Stimulated activated CD4-positive, alpha-beta T cell treated with anti-CD3 and anti-CD28 coated beads, Interleukin-15, amount 100 ng/mL, for 1 hour (primary cell): ENCODE measurements around the gene FARP2.
"Not testable (repeated sequence)": the region's sequence is repeated elsewhere in the genome, so short reads cannot be mapped to it uniquely, and the experiment has no call there.

Experiments
- DNase-seq, 2 donors: peaks; one replicate each; pipeline ENCODE4 v3.0.0-alpha.2; 2020; ENCODE audit warnings: low read depth in 1 of 2, low spot score in 1 of 2

Gene FARP2

DNA sequence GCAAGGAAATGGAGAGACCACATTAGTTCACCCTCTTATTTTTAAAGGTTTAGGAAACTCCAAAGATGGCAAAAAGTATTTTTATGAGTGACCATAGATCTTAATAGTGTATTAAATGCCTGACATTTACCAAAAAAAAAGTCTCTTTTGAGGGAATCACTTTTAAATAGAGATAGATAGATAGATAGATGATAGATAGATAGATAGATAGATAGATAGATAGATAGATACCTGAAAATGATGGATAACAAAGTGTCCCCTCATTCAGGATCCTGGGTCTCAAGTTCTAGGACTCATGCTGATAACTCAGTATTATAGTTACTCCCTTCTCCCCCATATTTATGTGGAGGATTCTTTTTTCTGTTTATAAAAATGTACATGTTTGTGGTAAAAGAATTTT is 52.8 kb downstream of the FARP2 start:
- no peak for DNase-seq

DNA sequence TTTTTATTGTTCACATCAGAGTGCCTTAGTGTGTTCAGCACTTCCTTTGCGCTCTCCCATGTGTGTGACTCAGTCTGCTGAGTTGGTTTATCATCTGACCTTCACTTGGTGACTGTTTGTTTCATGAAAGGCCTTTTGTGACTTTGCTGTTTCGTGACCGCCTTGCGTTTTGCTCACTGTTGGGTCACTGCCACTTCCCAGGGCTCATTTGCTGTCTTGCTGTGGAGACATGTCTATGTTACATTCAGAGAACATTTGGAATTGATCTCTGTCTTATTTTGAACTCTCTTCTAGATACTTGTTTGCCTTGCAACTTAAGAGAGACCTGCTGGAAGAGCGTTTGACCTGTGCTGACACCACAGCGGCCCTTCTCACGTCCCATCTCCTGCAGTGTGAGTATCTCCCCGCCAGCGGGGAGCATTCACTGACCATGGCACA is 54.7 kb downstream of the FARP2 start:
- no peak for DNase-seq

DNA sequence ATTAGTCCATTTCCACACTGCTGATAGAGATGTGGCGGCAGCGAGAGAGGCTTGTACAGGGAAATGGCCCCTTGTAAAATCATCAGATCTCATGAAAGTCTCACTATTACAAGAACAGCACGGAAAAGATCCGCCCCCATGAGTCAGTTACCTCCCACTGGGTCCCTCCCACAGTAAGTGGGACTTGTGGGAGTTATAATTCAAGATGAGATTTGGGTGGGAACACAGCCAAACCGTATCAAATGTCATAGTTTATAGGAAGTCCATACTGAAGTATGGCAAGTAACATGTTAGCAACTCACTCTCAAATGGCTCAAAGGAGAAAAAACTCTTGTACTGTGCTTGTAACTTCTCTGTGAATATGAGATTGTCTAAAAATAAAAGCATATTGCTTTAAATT is 56.1 kb downstream of the FARP2 start:
- no peak for DNase-seq

DNA sequence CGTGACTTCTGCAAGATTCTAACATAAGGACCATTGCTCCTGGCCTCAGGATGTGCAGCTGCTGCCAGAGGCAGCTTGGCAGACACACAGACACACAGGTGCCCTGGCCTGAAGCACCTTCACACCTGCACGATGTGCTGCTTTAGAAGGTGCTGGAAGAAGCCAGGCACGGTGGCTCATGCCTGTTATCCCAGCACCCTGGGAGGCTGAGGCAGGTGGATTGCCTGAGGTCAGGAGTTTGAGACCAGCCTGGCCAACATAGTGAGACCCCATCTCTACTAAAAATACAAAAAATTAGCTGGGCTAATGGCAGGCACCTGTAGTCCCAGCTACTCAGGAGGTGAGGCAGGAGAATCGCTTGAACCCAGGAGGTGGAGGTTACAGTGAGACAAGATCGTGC is 57.4 kb downstream of the FARP2 start:
- DNase-seq = not testable (repeated sequence)

DNA sequence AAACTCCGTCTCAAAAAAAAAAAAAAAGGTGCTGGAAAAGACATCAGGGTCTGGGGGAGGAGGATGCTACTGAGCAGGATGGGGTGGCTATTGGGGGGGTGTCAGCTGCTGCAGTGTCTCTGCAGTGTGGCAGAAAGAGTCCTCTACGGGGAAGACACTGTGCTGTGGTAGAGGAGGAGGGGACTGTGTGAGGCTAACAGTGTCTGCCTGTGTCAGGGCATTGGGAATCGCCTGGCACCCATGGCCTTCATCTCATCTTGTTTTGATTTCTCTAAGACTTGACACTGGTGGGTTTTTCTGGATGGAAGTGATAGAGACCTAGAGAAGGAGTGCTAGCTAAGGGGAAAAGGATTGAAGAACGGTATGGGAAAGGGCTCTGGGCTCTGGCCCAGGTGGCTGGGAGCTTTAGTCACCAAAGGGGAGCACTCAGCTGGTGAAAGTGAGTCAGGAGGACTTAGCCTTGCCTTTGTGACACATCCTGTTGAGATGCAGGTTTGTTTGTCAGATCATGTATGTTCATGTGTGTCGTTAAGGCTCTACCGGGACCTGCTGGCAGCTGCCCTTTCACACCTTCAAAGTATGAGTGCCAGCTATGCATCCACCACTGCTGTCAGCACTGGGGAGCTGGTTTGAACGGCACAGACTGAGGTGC is 58.0 kb downstream of the FARP2 start:
- no peak for DNase-seq

DNA sequence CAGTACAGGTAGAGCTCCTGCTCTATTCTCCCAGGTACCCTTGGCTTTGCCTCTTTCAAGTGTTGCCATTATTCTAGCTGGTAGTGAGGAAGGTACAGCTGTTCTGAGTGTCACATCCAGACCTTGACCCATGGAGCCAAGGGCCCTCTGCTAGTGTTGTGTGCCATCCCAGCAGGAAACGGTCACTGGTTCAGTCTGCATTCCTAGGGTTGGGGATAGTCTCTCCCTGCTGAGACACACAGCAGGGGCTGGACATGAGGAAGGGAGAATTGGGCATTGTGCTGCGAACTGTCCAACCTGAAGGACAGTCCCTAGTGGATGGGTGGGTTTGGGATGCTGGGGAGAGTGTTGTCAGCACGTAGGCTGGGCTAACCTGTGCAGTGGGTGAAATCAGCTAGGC is 59.1 kb downstream of the FARP2 start:
- no peak for DNase-seq

DNA sequence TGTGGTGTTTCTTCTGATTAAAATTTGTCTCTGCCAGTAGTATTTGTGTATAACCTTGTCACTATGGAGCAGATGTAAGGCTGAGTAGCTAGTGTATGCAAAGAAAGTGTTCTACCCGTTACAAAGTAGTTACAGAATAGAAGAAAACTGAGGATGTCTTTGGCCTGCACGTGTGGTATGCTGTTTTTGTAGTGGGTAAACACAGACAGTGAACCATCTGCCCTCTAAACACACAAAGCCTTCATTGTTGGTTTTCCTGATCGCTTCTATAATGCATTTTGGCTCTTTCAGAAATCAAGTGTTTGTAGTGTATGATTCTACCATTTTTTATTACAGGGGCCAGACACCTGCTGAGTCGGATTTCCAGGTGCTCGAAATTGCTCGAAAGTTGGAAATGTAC is 61.5 kb downstream of the FARP2 start:
- DNase-seq = no peak

DNA sequence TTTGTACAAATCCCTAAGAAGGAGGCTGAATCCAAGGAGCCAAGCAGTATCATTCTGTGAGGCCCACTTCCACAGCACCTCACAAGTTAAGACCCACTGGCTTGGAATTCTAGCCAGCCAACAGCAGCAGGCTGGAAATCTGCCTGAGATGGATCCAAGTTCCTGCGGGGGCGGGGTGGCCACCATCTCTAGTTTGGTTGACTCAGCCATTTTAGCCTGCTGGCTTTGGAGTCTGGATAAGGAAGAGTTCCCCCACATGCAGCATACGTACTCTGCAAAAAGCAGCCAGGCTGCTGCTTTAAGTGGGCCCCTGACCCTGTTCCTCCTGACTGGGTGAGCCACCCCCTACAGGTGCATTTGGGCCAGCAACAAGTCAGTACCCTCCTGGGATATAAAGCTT is 65.2 kb downstream of the FARP2 start:
- DNase-seq = no peak

DNA sequence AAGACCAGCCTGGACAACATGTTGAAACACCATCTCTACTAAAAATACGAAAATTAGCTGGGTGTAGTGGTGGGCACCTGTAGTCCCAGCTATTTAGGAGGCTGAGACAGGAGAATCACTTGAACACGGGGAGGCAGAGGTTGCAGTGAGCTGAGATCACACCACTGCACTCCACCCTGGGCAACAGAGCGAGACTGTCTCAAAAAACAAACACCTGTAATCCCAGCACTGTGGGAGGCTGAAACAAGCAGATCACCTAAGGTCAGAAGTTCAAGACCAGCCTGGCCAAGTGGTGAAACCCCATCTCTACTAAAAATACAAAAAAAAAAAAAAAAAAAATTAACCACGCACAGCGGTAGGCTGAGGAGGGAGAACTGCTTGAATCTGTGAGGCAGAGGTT is 65.9 kb downstream of the FARP2 start:
- not testable (repeated sequence) for DNase-seq

DNA sequence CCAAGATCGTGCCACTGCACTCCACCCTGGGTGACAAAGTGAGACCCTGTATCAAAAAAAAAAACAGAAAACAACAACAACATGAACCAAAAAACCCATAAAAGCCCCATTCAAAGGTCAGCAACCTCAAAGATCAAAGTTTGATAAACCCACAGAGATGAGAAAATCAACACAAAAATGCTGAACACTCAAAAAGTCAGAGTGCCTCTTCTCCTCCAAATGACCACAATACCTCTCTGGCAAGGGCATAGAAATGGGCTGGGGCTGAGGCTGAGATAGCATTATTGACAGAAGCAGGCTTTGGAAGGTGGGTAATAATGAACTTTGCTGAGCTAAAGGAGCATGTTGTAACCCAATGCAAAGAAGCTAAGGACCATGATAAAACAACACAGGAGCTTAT is 66.3 kb downstream of the FARP2 start:
- DNase-seq = no peak

DNA sequence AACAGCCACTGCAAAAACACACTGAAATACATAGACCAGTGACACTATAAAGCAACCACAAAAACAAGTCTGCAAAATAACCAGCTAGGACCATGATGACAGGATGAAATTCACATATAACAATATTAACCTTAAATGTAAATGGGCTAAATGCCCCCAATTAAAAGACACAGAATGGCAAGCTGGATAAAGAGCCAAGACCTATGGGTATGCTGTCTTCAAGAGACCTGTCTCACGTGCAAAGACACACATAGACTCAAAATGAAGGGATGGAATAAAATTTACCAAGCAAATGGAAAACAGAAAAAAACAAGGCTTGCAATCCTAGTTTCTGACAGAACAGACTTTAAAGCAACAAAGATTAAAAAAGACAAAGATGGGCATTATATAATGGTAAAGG is 67.4 kb downstream of the FARP2 start:
- not testable (repeated sequence) for DNase-seq

DNA sequence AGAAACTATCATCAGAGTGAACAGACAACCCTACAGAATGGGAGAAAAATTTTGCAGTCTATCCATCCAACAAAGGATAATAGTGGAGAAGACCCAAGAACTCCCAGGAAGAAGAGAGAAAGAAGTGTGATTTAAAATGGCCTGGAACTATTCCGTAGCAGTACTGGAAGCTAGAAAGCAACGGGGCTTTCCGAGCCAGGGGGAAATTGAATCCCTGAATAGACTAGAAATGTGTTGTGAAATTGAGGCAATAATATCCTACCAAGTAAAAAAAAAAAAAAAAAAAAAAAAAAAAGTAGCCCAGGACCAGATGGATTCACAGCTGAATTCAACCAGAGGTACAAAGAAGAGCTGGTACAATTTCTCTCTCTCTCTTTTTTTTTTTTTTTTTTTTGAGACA is 69.3 kb downstream of the FARP2 start:
- DNase-seq = no peak

DNA sequence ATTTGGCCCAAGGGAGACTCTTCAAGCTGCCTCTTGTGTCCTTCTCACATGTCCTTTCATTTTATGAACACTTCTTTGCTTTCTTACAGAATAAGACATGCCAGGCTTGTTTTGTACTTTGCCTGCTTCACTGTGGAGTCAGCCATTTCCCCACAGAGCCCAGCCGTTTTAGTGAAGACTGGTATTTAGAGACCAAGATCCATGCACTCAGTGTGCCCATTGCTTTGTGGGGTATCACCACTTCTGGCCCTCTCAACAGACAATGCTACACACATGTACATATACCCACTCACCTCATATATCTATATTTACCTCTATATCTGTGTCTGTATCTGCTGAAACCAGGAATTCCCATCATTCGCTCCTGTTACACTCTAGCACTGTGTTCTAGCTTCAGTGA is 74.1 kb downstream of the FARP2 start:
- DNase-seq = no peak

DNA sequence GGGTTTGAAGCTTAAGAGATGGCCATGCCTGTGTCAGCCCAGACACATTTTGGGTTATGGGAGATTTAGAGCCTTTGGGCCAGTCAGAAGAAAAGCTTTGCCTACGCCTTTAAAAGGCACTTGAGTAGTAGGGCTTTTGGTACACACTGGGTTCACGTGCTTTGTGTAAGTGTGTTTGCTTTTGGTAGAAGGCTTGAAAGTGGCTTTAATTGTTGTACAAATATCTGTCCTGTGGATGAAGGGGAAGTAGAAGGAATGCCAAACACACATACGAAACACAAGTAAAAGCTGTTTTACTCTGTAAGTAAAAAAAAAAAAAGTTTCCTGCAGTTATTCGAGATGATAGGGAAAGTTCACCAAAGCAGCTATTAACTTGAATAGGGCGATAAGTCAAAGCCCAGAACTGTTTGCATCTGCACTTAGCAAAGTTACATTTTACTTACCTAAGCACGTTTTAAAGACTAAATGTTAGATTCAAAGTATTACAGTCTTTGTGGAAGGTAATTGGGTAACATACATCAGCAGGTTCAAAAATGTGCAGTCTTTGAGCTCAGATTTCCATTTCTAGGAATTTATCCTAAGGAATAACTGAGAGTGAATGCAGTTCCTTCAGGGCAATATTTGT is 76.9 kb downstream of the FARP2 start:
- DNase-seq = no peak

DNA sequence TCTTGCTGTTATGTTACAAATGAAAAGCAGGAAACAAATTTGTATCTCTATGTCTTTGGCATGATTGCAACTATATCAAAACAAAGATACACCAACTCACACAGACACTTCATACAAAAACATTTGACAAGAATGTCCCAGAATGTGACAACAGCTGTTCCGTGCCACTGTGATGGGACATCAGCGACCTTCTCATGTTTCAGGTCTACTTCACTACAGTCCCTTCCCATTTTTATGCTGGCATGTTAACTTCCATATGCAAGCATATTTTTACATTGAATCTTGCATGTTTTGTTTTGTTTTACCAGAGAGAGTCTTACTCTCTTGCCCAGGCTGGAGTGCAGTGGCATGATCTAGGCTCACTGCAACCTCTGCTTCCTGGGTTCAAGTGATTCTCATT is 81.1 kb downstream of the FARP2 start:
- DNase-seq = no peak

DNA sequence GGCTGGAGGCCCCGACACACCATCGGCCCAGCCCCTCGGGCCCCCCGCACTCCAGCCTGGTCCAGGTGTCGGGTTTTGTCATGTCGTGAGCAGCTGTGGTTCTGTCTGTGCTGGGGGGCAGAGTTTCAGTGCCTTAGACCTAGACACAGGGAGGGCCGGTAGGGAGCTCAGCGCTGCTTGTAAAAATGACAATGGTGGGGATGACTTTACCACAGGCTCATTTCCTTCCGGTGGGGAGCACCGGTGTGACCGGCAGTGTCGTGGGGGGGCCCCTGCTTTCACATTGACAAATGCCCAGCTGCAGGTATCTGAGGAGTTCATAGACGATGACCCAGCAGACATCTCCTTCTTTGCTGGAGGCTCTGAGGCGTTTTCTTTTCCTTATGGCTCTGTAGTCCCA is 85.4 kb downstream of the FARP2 start:
- no peak for DNase-seq

DNA sequence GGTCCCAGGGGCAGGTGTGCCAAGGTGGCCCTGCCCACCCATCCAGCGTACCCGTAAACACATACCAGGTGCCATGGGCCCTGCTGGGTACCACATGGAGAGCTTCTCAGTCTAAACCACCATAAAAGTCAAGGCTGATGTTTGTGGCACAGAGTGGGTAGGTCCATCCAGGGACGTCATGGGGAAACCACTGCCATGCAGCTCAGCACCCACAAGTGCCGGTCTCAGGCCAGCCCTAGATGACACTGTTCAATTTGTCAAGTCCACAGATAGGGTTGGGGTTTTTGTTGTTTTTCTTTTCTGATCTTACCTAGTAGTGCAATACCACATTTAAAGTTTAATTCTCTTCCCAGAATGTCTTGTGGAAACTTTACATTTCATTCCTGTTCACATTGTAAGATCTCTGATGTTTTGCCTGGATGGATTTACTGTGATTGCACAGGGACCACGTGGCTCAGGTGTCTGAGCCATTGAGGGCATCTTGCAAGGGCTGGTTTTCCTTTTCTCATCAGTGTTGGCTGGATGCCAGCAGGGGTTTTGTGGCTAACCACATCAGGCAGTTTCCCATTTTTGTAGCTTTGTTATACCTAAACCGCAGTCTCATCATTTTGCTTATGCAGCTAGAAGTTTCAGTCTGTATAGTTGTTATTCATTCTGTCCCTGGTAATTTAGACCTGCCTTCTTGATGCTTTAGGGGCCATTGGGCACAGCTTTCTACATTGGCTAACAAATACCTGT is 87.6 kb downstream of the FARP2 start:
- DNase-seq = peak; percentile 74 to 81

DNA sequence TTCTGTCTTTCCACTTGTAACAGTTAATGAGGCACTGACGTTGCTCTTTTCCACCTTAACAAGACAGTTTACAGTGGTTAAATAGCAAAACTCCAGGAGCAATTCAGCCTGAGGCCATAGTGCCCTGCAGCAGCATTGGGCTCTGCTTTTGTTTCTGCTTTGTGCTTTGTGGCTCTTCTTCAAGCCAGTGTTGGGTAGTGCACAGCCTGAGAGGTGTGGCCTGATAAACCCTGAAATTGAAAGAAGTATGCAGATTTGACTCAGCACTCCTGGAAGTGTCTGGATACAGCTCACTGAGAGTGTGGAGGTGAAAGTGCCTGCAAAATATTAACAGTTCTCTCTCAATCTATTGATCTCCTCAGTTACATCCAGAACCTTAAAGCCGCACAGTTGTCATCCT is 89.3 kb downstream of the FARP2 start:
- DNase-seq = no peak

DNA sequence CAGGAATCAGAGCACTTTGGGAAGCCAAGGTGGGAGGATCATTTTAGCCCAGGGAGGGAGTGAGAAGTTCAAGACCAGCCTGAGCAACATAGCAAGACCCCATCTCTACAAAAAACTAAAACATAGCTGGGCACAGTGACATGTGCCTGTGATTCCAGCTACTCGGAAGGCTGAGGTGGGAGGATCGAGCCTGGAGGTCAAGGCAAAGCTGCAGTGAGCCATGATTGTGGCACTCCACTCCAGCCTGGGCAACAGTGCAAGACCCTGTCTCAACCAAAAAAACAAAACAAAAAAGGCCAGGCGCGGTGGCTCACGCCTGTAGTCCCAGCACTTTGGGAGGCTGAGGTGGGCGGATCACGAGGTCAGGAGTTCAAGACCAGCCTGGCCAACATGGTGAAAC is 94.0 kb downstream of the FARP2 start:
- not testable (repeated sequence) for DNase-seq

DNA sequence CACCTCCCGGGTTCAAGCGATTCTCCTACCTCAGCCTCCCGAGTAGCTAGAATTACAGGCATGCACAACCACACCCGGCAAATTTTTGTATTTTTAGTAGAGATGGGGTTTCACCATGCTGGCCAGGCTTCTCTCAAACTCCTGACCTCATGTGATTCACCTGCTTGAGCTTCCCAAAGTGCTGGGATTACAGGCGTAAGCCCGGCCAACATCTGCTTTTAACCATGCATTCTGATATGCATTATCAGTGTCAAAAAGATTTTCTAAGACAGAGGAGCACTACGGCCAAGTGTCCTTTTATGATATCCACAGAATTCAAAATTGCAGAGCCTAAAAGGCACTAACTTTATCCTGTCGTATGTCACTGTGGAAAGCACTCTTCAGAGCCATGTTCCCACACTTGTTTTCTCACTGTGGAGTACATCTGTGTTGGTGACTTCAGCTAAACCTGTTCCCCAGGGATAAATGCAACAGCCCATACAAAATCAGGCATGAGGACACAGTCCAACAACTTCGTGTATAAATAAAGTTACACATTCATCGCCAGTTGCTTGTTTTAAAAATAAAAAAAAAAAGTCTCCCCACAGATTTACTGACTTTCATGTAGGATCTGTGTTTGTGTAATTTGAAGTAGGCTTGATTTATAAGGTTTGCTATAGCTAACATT is 95.9 kb downstream of the FARP2 start:
- no peak for DNase-seq

DNA sequence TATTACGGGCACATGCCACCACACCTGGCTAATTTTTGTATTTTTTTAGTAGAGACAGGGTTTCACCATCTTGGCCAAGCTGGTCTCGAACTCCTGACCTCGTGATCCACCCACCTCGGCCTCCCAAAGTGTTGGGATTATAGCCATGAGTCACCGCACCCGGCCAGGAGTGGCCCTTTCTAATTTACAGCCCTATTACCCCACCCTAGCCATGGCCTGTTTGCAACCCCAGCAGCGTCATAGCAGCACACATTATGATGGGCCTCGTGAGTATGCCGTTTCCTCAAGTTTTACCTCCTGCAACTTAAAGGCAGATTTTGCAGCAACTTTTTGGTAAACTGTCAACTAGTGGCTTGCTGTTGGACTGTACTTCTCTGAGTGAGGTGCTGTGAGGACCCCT is 97.8 kb downstream of the FARP2 start:
- DNase-seq = not testable (repeated sequence)
